ENCODE results near the gene MYPN. TPM values are rescaled to one million over a fixed set of nuclear protein-coding genes. Genes with fewer than 3 reads are reported as not detected.

Gene MYPN
- total RNA-seq, 4 donors from 2014 or later: 0.16 TPM; not detected in 3

- H3K27ac ChIP-seq: no peak overlapping the region
- no peaks in the 10 kb centered on the region for H3K9me3 ChIP-seq
- no peaks in the 10 kb centered on the region for H3K36me3 ChIP-seq
- TF ChIP-seq POLR2A (IDR thresholded peaks at IDR 0.05) (no peak), CTCF (IDR thresholded peaks at IDR 0.05) (no peak), POLR2AphosphoS5 (IDR thresholded peaks at IDR 0.05) (no peak), EP300 (IDR thresholded peaks at IDR 0.05) (no peak)
- no peak overlapping the region for H3K4me3 ChIP-seq
- H3K27me3 ChIP-seq: no peaks in the 10 kb centered on the region
- peaks cover 6% of the 10 kb centered on the region for H3K4me1 ChIP-seq
- no peak for DNase-seq (ENCODE audit: low spot score in 2 of 2)
- 93% methylated on average over 1 of the region's 1 CpG for WGBS
These were observed 29.9 kb upstream of the MYPN start for GRCh38 chr10:68079434-68079833.

- Histone ChIP-seq H3K36me3 (no peaks in the 10 kb centered on the region), H3K27me3 (no peaks in the 10 kb centered on the region), H3K9me3 (no peaks in the 10 kb centered on the region), H3K4me1 (no peaks in the 10 kb centered on the region), H3K27ac (no peak overlapping the region), H3K4me3 (no peak overlapping the region)
- no peak for DNase-seq (ENCODE audit: low spot score in 2 of 2)
- no peak for TF ChIP-seq POLR2AphosphoS5 (IDR thresholded peaks at IDR 0.05)
- TF ChIP-seq EP300 (IDR thresholded peaks at IDR 0.05): no peak
- no peak for TF ChIP-seq CTCF (IDR thresholded peaks at IDR 0.05)
- no peak for TF ChIP-seq POLR2A (IDR thresholded peaks at IDR 0.05)
- WGBS: 85% methylated on average over 5 of the region's 5 CpGs
These were observed 28.3 kb upstream of the MYPN start for GRCh38 chr10:68080853-68081431.

- no peaks in the 10 kb centered on the region for H3K27me3 ChIP-seq
- H3K36me3 ChIP-seq: no peaks in the 10 kb centered on the region
- TF ChIP-seq POLR2AphosphoS5 (IDR thresholded peaks at IDR 0.05) (no peak), CTCF (IDR thresholded peaks at IDR 0.05) (no peak), POLR2A (IDR thresholded peaks at IDR 0.05) (no peak), EP300 (IDR thresholded peaks at IDR 0.05) (no peak)
- WGBS: 86% methylated on average over 6 of the region's 6 CpGs
- H3K4me1 ChIP-seq: no peaks in the 10 kb centered on the region
- no peak overlapping the region for H3K4me3 ChIP-seq
- no peak overlapping the region for H3K27ac ChIP-seq
- no peaks in the 10 kb centered on the region for H3K9me3 ChIP-seq
- no peak for DNase-seq (ENCODE audit: low spot score in 2 of 2)
These were observed 27.4 kb upstream of the MYPN start for GRCh38 chr10:68081916-68082315.

- Histone ChIP-seq H3K27me3 (no peaks in the 10 kb centered on the region), H3K27ac (no peak overlapping the region), H3K4me3 (no peak overlapping the region), H3K36me3 (no peaks in the 10 kb centered on the region), H3K4me1 (no peaks in the 10 kb centered on the region), H3K9me3 (no peaks in the 10 kb centered on the region)
- 25% methylated on average over 1 of the region's 1 CpG for WGBS
- TF ChIP-seq EP300 (IDR thresholded peaks at IDR 0.05) (no peak), POLR2A (IDR thresholded peaks at IDR 0.05) (no peak), POLR2AphosphoS5 (IDR thresholded peaks at IDR 0.05) (no peak)
- DNase-seq (ENCODE audit: low spot score in 2 of 2): no peak
These were observed 26.4 kb upstream of the MYPN start for GRCh38 chr10:68082872-68083271.

- no peaks in the 10 kb centered on the region for H3K9me3 ChIP-seq
- 45% methylated on average over 1 of the region's 1 CpG for WGBS
- H3K27ac ChIP-seq: no peak overlapping the region
- DNase-seq (ENCODE audit: low spot score in 2 of 2): no peak
- H3K36me3 ChIP-seq: no peaks in the 10 kb centered on the region
- no peaks in the 10 kb centered on the region for H3K4me1 ChIP-seq
- no peaks in the 10 kb centered on the region for H3K27me3 ChIP-seq
- no peak for TF ChIP-seq POLR2A (IDR thresholded peaks at IDR 0.05)
- TF ChIP-seq EP300 (IDR thresholded peaks at IDR 0.05): no peak
- no peak overlapping the region for H3K4me3 ChIP-seq
These were observed 25.3 kb upstream of the MYPN start for GRCh38 chr10:68083953-68084352.

- H3K27ac ChIP-seq: no peak overlapping the region
- TF ChIP-seq CTCF (IDR thresholded peaks at IDR 0.05): no peak
- 80% methylated on average over 4 of the region's 4 CpGs for WGBS
- DNase-seq (ENCODE audit: low spot score in 2 of 2): no peak
- no peak overlapping the region for H3K4me3 ChIP-seq
- no peaks in the 10 kb centered on the region for H3K36me3 ChIP-seq
- H3K27me3 ChIP-seq: no peaks in the 10 kb centered on the region
- H3K4me1 ChIP-seq: no peaks in the 10 kb centered on the region
- H3K9me3 ChIP-seq: no peaks in the 10 kb centered on the region
These were observed 24.8 kb upstream of the MYPN start for GRCh38 chr10:68084469-68084868.

Data from suprapubic skin (tissue), 4 donors.